OCI-LY7 (cell line): Measurements from ENCODE around the gene ARSJ. TPM values are rescaled to one million over a fixed set of nuclear protein-coding genes. Genes with fewer than 3 reads are reported as not detected.

ENCODE experiments used
- BruUV-seq: library from RNA; stranded (reverse); fragments of 400-500 nt; replicated peaks from 2 replicates; lab custom pipeline; 2021; lab: Mats Ljungman, UMichigan
- CTCF ChIA-PET: fragments of 300-600 bp; sonication (Branson Sonifier 250); formaldehyde crosslinking; loops from one replicate; lab custom pipeline; 2022; ENCODE audit warnings: antibody characterized with exemption; ENCODE audit not compliant: unreplicated experiment; lab: Charles Lee
- POLR2A ChIA-PET: fragments of 300-600 bp; sonication (Branson Sonifier 250); formaldehyde crosslinking; loops from one replicate; lab custom pipeline; 2022; ENCODE audit warnings: antibody characterized with exemption; lab: Charles Lee
- DNase-seq: peaks from one replicate; pipeline ENCODE4 v3.0.0-alpha.2; 2015; ENCODE audit warnings: low spot score
- H2AFZ ChIP-seq: fragments of 200-600 bp; sonication (generic), shearing (Covaris generic); 2 replicates; pipeline ENCODE4 v1.6.1; 2014; ENCODE audit warnings: mild to moderate bottlenecking, antibody characterized with exemption, low read length, moderate library complexity
- H3K27ac ChIP-seq: fragments of 200-600 bp; sonication (generic); 2 replicates; pipeline ENCODE4 v1.5.1; 2014; ENCODE audit warnings: mixed run types, low read depth, mild to moderate bottlenecking, moderate library complexity, low read length, inconsistent platforms; ENCODE audit not compliant: poor library complexity, severe bottlenecking
- H3K36me3 ChIP-seq: fragments of 200-600 bp; sonication (generic); 2 replicates; pipeline ENCODE4 v1.6.1; 2014; ENCODE audit warnings: mild to moderate bottlenecking, antibody characterized with exemption, low read length, moderate library complexity, mixed read lengths; ENCODE audit not compliant: insufficient read depth
- H3K4me1 ChIP-seq: fragments of 200-600 bp; sonication (generic); 2 replicates; pipeline ENCODE4 v1.5.1; 2014; ENCODE audit warnings: mild to moderate bottlenecking, low read length; ENCODE audit not compliant: insufficient read depth, poor library complexity, severe bottlenecking
- H3K4me2 ChIP-seq: fragments of 200-600 bp; sonication (generic); 2 replicates; pipeline ENCODE4 v1.6.1; 2014; ENCODE audit warnings: mild to moderate bottlenecking, low read length
- H3K4me3 ChIP-seq: fragments of 200-600 bp; sonication (generic); 2 replicates; pipeline ENCODE4 v1.5.1; 2014; ENCODE audit warnings: mild to moderate bottlenecking, low read depth, low read length; ENCODE audit not compliant: poor library complexity, severe bottlenecking
- H3K79me2 ChIP-seq: fragments of 200-600 bp; sonication (generic); 2 replicates; pipeline ENCODE4 v1.6.1; 2016; ENCODE audit warnings: low read depth, mild to moderate bottlenecking, low read length, moderate library complexity, mixed read lengths; ENCODE audit not compliant: insufficient read depth
- H3K9me2 ChIP-seq: fragments of 200-600 bp; sonication (generic); 2 replicates; pipeline ENCODE4 v1.6.1; 2016; ENCODE audit warnings: mild to moderate bottlenecking, low read length, mixed read lengths; ENCODE audit not compliant: insufficient read depth
- H3K9me3 ChIP-seq: fragments of 200-600 bp; sonication (generic); 2 replicates; pipeline ENCODE4 v1.6.1; 2014; ENCODE audit warnings: mild to moderate bottlenecking, mixed run types, low read length, mixed read lengths
- H4K20me1 ChIP-seq: fragments of 200-600 bp; sonication (generic); 2 replicates; pipeline ENCODE4 v1.6.1; 2014; ENCODE audit warnings: mild to moderate bottlenecking, antibody characterized with exemption, low read length, moderate library complexity, mixed read lengths; ENCODE audit not compliant: insufficient read depth
- EZH2phosphoT487 ChIP-seq: fragments of 200-600 bp; sonication (generic); IDR thresholded peaks from 2 replicates; pipeline ENCODE4 v1.6.1; 2018; ENCODE audit warnings: low read depth, borderline replicate concordance, mild to moderate bottlenecking, mixed run types, antibody characterized with exemption, low read length, moderate library complexity, mixed read lengths
- intact Hi-C: fragments of 100-400 bp; cut with micrococcal nuclease; formaldehyde crosslinking; loops from one replicate; pipeline ENCODE4 v1.10.0; 2022; ENCODE audit not compliant: unreplicated experiment
- total RNA-seq, 2 experiments: library from RNA; depleted of rRNA in 1 of 2; stranded (reverse); fragments of >200 nt in 1 of 2; shearing (Covaris generic) in 1 of 2; gene quantifications; 2 replicates each; pipeline ENCODE4 v1.2.3, GENCODE V29; 2014 to 2022
- TF ChIP-seq, protein P1 (sequence below): fragments of 200-600 bp; sonication (generic); conservative IDR thresholded peaks from 2 replicates; pipeline ENCODE4 v1.5.1; 2014; ENCODE audit warnings: mild to moderate bottlenecking, antibody characterized with exemption, low read length, moderate library complexity, mixed read lengths

Gene ARSJ
- total RNA-seq, 2 experiments from 2014 or later: not detected

DNA sequence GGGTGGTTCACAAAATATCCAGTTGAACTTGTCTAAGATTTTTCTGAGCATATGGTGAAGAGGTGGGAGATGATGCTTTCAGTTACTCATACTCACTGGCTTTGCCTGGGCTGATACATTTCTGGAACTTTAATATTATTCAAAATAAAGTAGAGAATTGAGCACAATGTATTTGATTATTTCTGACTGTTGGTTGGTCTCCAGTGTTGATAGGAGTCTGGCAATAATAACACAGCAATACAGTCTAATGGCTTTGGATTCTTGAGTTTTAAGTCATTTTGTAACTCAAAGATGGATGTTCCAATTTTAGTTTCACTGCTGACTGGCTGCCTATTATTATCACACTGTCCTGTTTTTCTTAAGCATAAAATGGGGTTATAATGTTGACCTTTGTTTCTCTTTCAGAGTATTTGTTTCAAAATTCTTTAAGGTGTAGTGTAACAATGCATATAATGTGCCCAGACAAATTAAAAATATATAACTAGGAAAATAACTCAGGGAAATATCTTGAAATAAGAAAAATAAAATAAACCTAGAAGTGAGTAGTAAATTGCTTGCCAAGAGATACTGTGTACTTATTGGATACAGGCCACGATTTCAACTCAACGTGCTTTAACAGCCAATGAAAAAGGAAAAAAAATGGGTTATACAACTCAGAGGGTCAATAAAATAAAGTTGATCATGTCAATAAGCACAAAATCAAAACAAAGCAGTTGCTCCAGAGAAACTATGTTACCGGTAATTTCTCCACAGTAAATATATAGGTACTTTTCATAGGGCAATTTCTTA lies 99.0 kb downstream of the ARSJ start:
- CTCF ChIA-PET: no interaction called here
- no peak for DNase-seq
- intact Hi-C loops: no loop called here
- Histone ChIP-seq H4K20me1 (no peaks in the 10 kb centered on the region), H3K4me2 (no peak overlapping the region), H3K9me2 (no peaks in the 10 kb centered on the region), H2AFZ (no peak overlapping the region; the same call in 1 of the 2 replicates), H3K36me3 (no peaks in the 10 kb centered on the region), H3K79me2 (no peaks in the 10 kb centered on the region), H3K9me3 (no peaks in the 10 kb centered on the region), H3K4me1 (no peaks in the 10 kb centered on the region), H3K4me3 (no peak overlapping the region), H3K27ac (no peak overlapping the region)
- TF ChIP-seq, protein P1, sequence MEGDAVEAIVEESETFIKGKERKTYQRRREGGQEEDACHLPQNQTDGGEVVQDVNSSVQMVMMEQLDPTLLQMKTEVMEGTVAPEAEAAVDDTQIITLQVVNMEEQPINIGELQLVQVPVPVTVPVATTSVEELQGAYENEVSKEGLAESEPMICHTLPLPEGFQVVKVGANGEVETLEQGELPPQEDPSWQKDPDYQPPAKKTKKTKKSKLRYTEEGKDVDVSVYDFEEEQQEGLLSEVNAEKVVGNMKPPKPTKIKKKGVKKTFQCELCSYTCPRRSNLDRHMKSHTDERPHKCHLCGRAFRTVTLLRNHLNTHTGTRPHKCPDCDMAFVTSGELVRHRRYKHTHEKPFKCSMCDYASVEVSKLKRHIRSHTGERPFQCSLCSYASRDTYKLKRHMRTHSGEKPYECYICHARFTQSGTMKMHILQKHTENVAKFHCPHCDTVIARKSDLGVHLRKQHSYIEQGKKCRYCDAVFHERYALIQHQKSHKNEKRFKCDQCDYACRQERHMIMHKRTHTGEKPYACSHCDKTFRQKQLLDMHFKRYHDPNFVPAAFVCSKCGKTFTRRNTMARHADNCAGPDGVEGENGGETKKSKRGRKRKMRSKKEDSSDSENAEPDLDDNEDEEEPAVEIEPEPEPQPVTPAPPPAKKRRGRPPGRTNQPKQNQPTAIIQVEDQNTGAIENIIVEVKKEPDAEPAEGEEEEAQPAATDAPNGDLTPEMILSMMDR: no peak
- TF ChIP-seq EZH2phosphoT487: no peak
- POLR2A ChIA-PET: no interaction called here
- no TSS peak for BruUV-seq

DNA sequence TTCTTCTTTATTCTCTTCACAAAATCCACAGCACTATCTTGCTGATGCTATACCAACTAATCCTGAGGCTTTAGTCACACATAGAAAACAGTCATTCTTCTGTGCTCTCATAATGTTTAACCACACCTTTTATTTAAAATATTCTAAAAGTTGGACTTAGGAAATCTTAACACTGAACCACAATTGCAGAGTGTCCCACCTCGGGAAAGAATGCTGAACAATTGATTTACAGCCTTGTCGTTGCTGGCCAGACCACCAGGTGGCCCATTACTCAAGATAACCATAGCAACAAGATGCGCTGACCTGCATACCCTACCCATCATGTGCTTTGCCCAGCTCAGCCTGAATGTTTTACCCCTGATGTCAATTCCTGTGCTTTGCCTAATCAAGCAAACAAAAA lies 100.8 kb downstream of the ARSJ start:
- POLR2A ChIA-PET: interaction anchor here (1.2 kb wide), 1 partner anchor 9 kb away, joined by 4 read pairs; no protein-coding TSS in a partner anchor
- BruUV-seq: no TSS peak
- intact Hi-C loops: no loop called here
- peak; percentile 27 for DNase-seq
- Histone ChIP-seq H3K79me2 (no peaks in the 10 kb centered on the region), H3K4me3 (no peak overlapping the region), H3K36me3 (no peaks in the 10 kb centered on the region), H3K4me1 (no peaks in the 10 kb centered on the region), H3K4me2 (no peak overlapping the region), H3K9me3 (no peaks in the 10 kb centered on the region), H3K9me2 (no peaks in the 10 kb centered on the region), H2AFZ (no peak overlapping the region), H3K27ac (no peak overlapping the region), H4K20me1 (no peaks in the 10 kb centered on the region)
- CTCF ChIA-PET: no interaction called here
- TF ChIP-seq, protein P1: peak; percentile 71
- no peak for TF ChIP-seq EZH2phosphoT487

DNA sequence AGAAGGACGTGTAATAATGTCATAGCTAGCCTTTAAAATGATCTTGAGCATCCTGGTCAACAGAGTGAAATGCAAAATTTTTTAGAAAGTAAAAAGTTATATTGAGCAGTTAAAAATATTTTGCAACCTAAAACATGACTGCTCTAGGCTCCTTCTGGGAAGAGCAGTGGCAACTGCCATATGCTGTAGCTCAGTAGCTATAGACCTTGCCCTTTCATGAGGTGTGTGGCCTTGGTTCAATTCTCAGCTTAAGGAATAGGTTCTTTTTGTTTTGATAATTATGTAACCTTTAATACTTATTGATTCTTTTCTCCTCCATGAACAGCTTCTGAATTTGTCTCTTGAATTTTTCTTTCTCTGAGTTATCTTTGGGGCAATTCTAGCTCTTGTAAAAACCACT lies 105.0 kb downstream of the ARSJ start:
- BruUV-seq: no TSS peak

More for the DNA sequence above, 105.0 kb downstream of the ARSJ start:
- Histone ChIP-seq H3K9me3 (no peaks in the 10 kb centered on the region), H4K20me1 (no peaks in the 10 kb centered on the region), H3K79me2 (no peaks in the 10 kb centered on the region), H3K36me3 (no peaks in the 10 kb centered on the region), H3K4me3 (no peak overlapping the region), H3K9me2 (no peaks in the 10 kb centered on the region), H2AFZ (no peak overlapping the region), H3K4me2 (no peak overlapping the region), H3K27ac (no peak overlapping the region), H3K4me1 (peaks cover 6% of the 10 kb centered on the region)
- POLR2A ChIA-PET: interaction anchor here (0.5 to 2.2 kb wide), 7 partner anchors 8 to 504 kb away, joined by 3 to 7 read pairs (median 3); no protein-coding TSS in a partner anchor
- intact Hi-C loops: no loop called here
- CTCF ChIA-PET: no interaction called here
- TF ChIP-seq EZH2phosphoT487: no peak
- TF ChIP-seq, protein P1: no peak
- no peak for DNase-seq
